Measurements from ENCODE around the gene RTL10. TPM values are rescaled to one million over a fixed set of nuclear protein-coding genes. Genes with fewer than 3 reads are reported as not detected.
A peak's percentile ranks its signal among the peaks of the same experiment; 100 is the strongest.

RTL10 gene
- total RNA-seq, 1 experiment from 2014 or later: 25.6 TPM

DNA sequence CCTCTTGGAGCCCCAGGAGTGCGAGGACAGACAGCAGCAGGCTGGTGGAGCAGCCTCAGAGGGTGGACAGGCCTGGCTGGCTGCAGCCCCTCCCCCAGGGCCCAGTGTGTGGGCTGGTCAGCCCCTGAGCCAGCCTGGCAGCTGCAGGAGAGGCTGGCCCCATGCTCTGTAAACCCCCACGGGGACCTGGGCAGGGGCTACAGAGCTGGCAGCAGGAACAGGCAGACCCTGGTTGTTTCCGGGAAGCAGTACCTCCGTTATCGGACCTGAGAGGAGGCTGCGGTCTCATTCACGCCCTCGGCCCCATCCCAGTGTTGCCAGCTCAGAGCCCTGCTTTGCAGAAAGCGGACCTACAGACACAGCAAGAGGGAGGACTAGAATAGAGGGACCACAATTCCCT, 48.4 kb upstream of the RTL10 start:
- POLR2A ChIA-PET (ENCODE audit: low non-redundant PET): no interaction called here
- CTCF ChIA-PET: interaction anchor here (1.4 kb wide), 1 partner anchor 172 kb away, joined by 4 read pairs; no protein-coding TSS in a partner anchor
- BruUV-seq (replicated peaks): no TSS peak
- Histone ChIP-seq H3K36me3 (ENCODE audit: insufficient read depth, low read length, poor library complexity, severe bottlenecking) (no peaks in the 10 kb centered on the region), H3K27me3 (replicated peaks; ENCODE audit: insufficient read depth, low read depth, low read length, poor library complexity) (no peaks in the 10 kb centered on the region), H3K4me1 (ENCODE audit: insufficient read depth, low read length, poor library complexity, severe bottlenecking) (peaks cover 16% of the 10 kb centered on the region), H3K27ac (ENCODE audit: low read depth, low read length, poor library complexity, severe bottlenecking) (no peak overlapping the region), H3K4me3 (ENCODE audit: low read depth, low read length, poor library complexity, severe bottlenecking) (no peak overlapping the region), H3K9me3 (ENCODE audit: low read depth, low read length, poor library complexity, severe bottlenecking) (no peaks in the 10 kb centered on the region)
- no peak for TF ChIP-seq EZH2 (IDR thresholded peaks at IDR 0.05; ENCODE audit: borderline replicate concordance, low read depth, low read length, poor library complexity, severe bottlenecking)
- TF ChIP-seq, protein P1, sequence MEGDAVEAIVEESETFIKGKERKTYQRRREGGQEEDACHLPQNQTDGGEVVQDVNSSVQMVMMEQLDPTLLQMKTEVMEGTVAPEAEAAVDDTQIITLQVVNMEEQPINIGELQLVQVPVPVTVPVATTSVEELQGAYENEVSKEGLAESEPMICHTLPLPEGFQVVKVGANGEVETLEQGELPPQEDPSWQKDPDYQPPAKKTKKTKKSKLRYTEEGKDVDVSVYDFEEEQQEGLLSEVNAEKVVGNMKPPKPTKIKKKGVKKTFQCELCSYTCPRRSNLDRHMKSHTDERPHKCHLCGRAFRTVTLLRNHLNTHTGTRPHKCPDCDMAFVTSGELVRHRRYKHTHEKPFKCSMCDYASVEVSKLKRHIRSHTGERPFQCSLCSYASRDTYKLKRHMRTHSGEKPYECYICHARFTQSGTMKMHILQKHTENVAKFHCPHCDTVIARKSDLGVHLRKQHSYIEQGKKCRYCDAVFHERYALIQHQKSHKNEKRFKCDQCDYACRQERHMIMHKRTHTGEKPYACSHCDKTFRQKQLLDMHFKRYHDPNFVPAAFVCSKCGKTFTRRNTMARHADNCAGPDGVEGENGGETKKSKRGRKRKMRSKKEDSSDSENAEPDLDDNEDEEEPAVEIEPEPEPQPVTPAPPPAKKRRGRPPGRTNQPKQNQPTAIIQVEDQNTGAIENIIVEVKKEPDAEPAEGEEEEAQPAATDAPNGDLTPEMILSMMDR (conservative IDR thresholded peaks at IDR 0.05; ENCODE audit: low read depth, low read length): no peak
- intact Hi-C loops (cut with micrococcal nuclease; ENCODE audit: unreplicated experiment): no loop called here
- no peak for DNase-seq (ENCODE audit: low spot score)

DNA sequence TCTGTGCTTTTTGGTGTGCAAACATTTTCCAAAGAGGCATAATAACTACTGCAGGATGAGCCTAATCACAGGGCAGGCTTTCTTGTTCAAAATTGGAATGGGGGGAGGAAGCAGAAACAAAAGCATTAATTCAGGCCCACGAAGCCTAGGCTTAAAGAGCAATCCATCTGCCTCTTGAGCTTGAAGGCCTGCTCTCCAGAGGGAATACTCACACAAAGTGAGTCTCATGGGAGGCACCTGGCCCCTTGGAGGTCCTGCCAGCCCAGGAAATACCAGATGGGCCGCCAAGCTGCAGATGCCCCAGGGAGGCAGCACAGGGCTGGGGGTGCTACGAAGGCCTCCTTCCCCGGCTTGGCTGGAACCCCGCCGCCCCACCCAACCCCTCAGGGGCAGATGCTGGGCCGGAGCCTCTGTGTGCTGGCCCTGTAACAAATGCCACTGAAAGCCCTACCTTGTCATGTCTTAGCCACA, 47.6 kb upstream of the RTL10 start:
- no peaks in the 10 kb centered on the region for H3K36me3 ChIP-seq (ENCODE audit: insufficient read depth, low read length, poor library complexity, severe bottlenecking)
- no TSS peak for BruUV-seq (replicated peaks)
- no peak for DNase-seq (ENCODE audit: low spot score)
- intact Hi-C loops (cut with micrococcal nuclease; ENCODE audit: unreplicated experiment): no loop called here
- no peak overlapping the region for H3K4me3 ChIP-seq (ENCODE audit: low read depth, low read length, poor library complexity, severe bottlenecking)
- CTCF ChIA-PET: interaction anchor here (1.4 to 1.7 kb wide), 1 partner anchor 172 kb away, joined by 4 to 6 read pairs; no protein-coding TSS in a partner anchor
- peaks cover 16% of the 10 kb centered on the region for H3K4me1 ChIP-seq (ENCODE audit: insufficient read depth, low read length, poor library complexity, severe bottlenecking)
- no peak for TF ChIP-seq EZH2 (IDR thresholded peaks at IDR 0.05; ENCODE audit: borderline replicate concordance, low read depth, low read length, poor library complexity, severe bottlenecking)
- TF ChIP-seq, protein P1 (conservative IDR thresholded peaks at IDR 0.05; ENCODE audit: low read depth, low read length): no peak
- no peaks in the 10 kb centered on the region for H3K27me3 ChIP-seq (replicated peaks; ENCODE audit: insufficient read depth, low read depth, low read length, poor library complexity)
- no peaks in the 10 kb centered on the region for H3K9me3 ChIP-seq (ENCODE audit: low read depth, low read length, poor library complexity, severe bottlenecking)
- POLR2A ChIA-PET (ENCODE audit: low non-redundant PET): no interaction called here
- H3K27ac ChIP-seq (ENCODE audit: low read depth, low read length, poor library complexity, severe bottlenecking): peak overlapping the region; percentile 35

- no peak overlapping the region for H3K4me3 ChIP-seq (ENCODE audit: low read depth, low read length, poor library complexity, severe bottlenecking)
- BruUV-seq (replicated peaks): no TSS peak
- no peaks in the 10 kb centered on the region for H3K36me3 ChIP-seq (ENCODE audit: insufficient read depth, low read length, poor library complexity, severe bottlenecking)
- peaks cover 16% of the 10 kb centered on the region for H3K4me1 ChIP-seq (ENCODE audit: insufficient read depth, low read length, poor library complexity, severe bottlenecking)
- intact Hi-C loops (cut with micrococcal nuclease; ENCODE audit: unreplicated experiment): no loop called here
- CTCF ChIA-PET: interaction anchor here (1.1 to 1.7 kb wide), 2 partner anchors 8 to 171 kb away, joined by 3 to 6 read pairs; no protein-coding TSS in a partner anchor
- H3K9me3 ChIP-seq (ENCODE audit: low read depth, low read length, poor library complexity, severe bottlenecking): no peaks in the 10 kb centered on the region
- no peaks in the 10 kb centered on the region for H3K27me3 ChIP-seq (replicated peaks; ENCODE audit: insufficient read depth, low read depth, low read length, poor library complexity)
- H3K27ac ChIP-seq (ENCODE audit: low read depth, low read length, poor library complexity, severe bottlenecking): peak overlapping the region; percentile 35
- POLR2A ChIA-PET (ENCODE audit: low non-redundant PET): no interaction called here
- TF ChIP-seq, protein P1 (conservative IDR thresholded peaks at IDR 0.05; ENCODE audit: low read depth, low read length): no peak
- no peak for TF ChIP-seq EZH2 (IDR thresholded peaks at IDR 0.05; ENCODE audit: borderline replicate concordance, low read depth, low read length, poor library complexity, severe bottlenecking)
- DNase-seq (ENCODE audit: low spot score): no peak
These were observed 47.0 kb upstream of the RTL10 start for GRCh38 chr22:19901577-19902244.
